GM12872 (cell line): Measurements from ENCODE around the gene DOCK4.

ENCODE experiments used
- TF ChIP-seq, protein P1 (sequence below): IDR thresholded peaks from 3 replicates; pipeline ENCODE4 v1.5.1; 2011; ENCODE audit warnings: low read depth, mild to moderate bottlenecking, low read length, moderate library complexity; ENCODE audit not compliant: insufficient read depth

Gene DOCK4

GRCh38 chr7:112238852-112239610 lies 32.8 kb upstream of the DOCK4 start:
- TF ChIP-seq, protein P1, sequence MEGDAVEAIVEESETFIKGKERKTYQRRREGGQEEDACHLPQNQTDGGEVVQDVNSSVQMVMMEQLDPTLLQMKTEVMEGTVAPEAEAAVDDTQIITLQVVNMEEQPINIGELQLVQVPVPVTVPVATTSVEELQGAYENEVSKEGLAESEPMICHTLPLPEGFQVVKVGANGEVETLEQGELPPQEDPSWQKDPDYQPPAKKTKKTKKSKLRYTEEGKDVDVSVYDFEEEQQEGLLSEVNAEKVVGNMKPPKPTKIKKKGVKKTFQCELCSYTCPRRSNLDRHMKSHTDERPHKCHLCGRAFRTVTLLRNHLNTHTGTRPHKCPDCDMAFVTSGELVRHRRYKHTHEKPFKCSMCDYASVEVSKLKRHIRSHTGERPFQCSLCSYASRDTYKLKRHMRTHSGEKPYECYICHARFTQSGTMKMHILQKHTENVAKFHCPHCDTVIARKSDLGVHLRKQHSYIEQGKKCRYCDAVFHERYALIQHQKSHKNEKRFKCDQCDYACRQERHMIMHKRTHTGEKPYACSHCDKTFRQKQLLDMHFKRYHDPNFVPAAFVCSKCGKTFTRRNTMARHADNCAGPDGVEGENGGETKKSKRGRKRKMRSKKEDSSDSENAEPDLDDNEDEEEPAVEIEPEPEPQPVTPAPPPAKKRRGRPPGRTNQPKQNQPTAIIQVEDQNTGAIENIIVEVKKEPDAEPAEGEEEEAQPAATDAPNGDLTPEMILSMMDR: no peak

DNA sequence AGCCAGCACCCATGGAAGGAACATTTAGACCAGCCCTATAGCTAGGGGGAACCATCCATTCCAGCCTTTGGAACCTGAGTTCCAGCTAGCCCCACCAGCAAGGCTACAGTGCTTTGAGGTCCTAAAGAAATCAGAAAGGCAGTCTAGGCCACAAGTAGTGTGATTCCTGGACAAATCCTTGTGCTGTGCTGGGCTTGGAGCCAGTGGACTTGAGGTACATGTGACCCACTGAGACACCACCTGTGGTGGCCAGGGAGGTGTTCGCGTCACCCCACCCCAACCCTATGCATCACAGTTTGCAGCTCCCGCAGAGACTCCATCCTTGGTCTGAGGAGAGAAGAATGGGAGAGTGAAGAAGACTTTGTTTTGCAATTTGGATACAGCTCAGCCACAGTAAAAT lies 32.1 kb upstream of the DOCK4 start:
- TF ChIP-seq, protein P1: no peak

DNA sequence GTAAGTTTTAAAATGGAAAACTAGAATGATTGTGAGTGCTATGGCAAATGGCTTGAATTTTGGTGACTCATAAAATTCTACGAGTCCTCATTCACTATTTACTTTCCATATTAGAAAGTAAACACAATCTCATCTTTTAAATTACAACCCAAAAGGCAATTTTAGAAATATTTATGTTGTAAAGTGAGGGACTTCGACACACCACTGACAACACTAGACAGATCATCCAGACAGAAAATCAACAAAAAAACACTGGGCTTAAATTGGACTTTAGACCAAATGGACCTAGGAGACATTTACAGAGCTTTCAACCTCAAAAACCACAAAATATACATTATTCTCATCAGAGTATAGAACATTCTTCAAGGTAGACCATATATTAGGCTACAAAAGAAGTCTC lies 30.4 kb upstream of the DOCK4 start:
- TF ChIP-seq, protein P1: no peak

DNA sequence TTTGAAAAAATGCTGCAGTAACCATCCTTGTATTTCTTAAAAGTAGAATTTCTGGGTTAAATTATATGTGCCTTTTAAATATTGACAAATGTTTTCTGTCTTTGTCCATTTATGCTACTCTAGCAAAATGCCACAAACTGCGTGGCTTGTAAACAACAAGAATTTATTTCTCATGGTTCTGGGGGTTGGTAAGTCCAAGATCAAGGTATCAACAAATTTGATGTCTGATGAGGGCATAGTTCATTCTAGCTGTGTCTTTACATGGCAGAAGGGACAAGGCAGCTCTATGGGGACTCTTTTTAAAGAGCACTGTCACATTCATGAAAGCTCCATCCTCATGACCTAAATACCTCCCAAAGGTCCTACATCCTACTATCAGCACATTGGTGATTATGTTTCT lies 27.9 kb upstream of the DOCK4 start:
- TF ChIP-seq, protein P1: no peak

GRCh38 chr7:112233048-112233697 lies 27.0 kb upstream of the DOCK4 start:
- TF ChIP-seq, protein P1: no peak

DNA sequence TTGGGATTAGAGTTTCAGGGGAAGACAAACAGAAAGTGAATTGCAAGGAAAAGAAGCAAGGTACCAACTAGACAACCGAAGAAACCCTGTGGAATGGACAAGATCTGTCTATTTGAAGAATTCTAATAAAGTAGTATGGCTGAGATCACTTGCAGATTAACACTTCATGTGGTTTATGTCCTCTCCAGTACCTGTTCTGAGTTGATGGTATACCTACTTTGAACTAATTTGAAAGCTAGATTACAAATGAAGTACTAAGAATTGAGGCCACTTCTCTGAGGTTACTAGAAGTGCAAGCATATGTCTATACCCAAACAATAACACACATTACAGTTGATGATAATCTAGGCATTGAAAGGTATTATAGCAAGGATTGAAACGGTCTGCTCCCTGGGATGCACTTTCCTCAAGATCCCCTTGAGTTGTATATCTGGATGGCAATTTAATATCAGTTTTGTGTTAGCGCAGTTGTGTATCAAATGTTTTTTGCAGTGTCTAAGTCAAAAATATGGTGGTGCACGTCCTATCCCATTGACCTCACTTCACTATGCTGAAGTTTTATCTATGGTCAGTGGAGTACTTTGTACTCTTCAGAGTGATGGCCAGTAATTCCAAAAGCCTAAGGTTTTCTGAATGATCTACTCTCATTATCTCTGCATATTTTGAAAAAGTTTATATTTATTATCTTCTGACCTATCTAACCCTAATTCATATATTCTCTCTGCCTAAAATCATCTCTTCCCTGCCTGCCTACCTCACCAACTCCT lies 26.2 kb upstream of the DOCK4 start:
- TF ChIP-seq, protein P1: no peak

- TF ChIP-seq, protein P1: no peak
Measured at GRCh38 chr7:112228632-112229031, 22.4 kb upstream of the DOCK4 start.
